ENCODE data around the gene SLC43A2. TPM values are rescaled to one million over a fixed set of nuclear protein-coding genes. Genes with fewer than 3 reads are reported as not detected.

The SLC43A2 gene
- polyA plus RNA-seq, 1 of the 3 experiments (the other 2 are of a cell fraction), result 9.8 TPM

DNA sequence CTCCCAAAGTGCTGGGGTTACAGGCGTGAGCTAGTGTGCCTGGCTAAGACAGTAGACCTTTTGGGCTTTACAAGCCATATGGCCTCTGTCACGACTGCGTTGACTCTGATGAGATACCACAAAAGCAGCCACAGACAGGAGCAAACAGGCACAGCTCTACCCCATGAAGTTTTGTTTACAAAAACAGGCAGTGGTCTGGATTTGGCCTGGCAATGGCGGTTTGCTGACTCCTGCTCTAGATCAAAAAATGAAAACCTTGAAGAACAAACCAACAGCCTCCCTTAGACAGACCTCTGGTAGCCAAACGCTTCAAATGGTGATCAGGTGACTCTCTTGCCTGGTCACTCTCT lies 20.7 kb downstream of the SLC43A2 start:
- Histone ChIP-seq H3K4me3 (ENCODE audit: low read depth in 2 of 2, low read length in 1 of 2) (no peak overlapping the region), H2AFZ (ENCODE audit: low read depth) (no peak overlapping the region), H3K79me2 (ENCODE audit: insufficient read depth) (no peaks in the 10 kb centered on the region), H4K20me1 (ENCODE audit: insufficient read depth) (no peaks in the 10 kb centered on the region), H3F3A (replicated peaks; ENCODE audit: insufficient read depth) (no peaks in the 10 kb centered on the region), H3K9ac (no peak overlapping the region), H3K36me3 (replicated peaks in 1 of 2; ENCODE audit: control insufficient read depth in 1 of 2, insufficient read depth in 2 of 2, low read length in 1 of 2) (no peaks in the 10 kb centered on the region), H3K27me3 (ENCODE audit: insufficient read depth) (no peaks in the 10 kb centered on the region), H3K4me1 (ENCODE audit: control insufficient read depth in 1 of 2, insufficient read depth in 2 of 2, low read depth in 1 of 2, low read length in 1 of 2) (no peaks in the 10 kb centered on the region), H3K4me2 (no peak overlapping the region), H3K9me2 (no peaks in the 10 kb centered on the region), H3K9me3 (no peaks in the 10 kb centered on the region), H3K27ac (ENCODE audit: low read depth in 2 of 2, low read length in 1 of 2) (no peak overlapping the region)
- 97% methylated on average over 5 of the region's 5 CpGs for WGBS (ENCODE audit: low lambda C conversion rate)
- TF ChIP-seq IRF3 (IDR thresholded peaks at IDR 0.05; ENCODE audit: low read depth, low read length), result no peak
- no peak for TF ChIP-seq ZBTB33 (IDR thresholded peaks at IDR 0.05; ENCODE audit: borderline replicate concordance, low read depth)
- no peak for TF ChIP-seq MXI1 (IDR thresholded peaks at IDR 0.05; ENCODE audit: low read depth, low read length)
- POLR2A ChIA-PET, result no interaction called here
- no peak for DNase-seq
- CTCF ChIA-PET, result interaction anchor here (1.8 kb wide), 1 partner anchor 21 kb away, joined by 3 read pairs; the partner anchor contains the start of gene SLC43A2

DNA sequence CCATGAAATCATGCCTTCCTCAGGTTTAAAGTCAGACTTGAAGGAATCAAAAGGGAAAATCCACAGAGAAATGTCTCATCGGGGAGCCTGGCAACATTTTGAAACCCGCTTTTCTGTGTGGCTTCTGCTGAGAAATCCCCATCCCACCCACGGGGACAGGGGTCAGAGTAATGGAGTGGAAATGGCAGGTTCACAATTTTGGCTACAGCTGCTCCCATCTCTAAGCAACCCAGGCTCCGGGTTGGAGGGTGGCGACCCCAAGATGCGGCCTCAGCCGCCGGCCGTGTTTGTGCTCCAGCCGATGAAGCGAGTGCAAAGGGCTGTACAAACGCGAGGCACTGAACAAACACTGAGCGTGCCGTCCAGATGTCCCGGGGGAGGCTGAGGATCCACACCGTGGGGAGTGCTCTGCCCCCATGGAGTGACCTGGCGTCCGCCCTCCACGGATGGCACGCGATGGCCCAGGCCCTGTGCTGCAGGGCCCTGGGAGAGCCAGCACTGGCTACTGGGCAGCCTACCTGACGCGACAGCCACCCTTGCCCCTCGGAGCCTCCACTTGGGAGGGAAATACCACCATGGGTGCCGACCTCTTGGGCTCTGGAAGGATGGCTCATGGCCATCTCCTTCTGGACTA lies 22.2 kb downstream of the SLC43A2 start:
- DNase-seq, result no peak
- Histone ChIP-seq H3F3A (replicated peaks; ENCODE audit: insufficient read depth) (no peaks in the 10 kb centered on the region), H3K79me2 (ENCODE audit: insufficient read depth) (no peaks in the 10 kb centered on the region), H3K4me2 (no peak overlapping the region), H3K36me3 (replicated peaks in 1 of 2; ENCODE audit: control insufficient read depth in 1 of 2, insufficient read depth in 2 of 2, low read length in 1 of 2) (no peaks in the 10 kb centered on the region), H3K27ac (ENCODE audit: low read depth in 2 of 2, low read length in 1 of 2) (no peak overlapping the region), H3K9me3 (no peaks in the 10 kb centered on the region), H2AFZ (ENCODE audit: low read depth) (no peak overlapping the region), H3K4me3 (ENCODE audit: low read depth in 2 of 2, low read length in 1 of 2) (no peak overlapping the region), H4K20me1 (ENCODE audit: insufficient read depth) (no peaks in the 10 kb centered on the region), H3K9ac (no peak overlapping the region), H3K27me3 (ENCODE audit: insufficient read depth) (no peaks in the 10 kb centered on the region), H3K4me1 (ENCODE audit: control insufficient read depth in 1 of 2, insufficient read depth in 2 of 2, low read depth in 1 of 2, low read length in 1 of 2) (no peaks in the 10 kb centered on the region), H3K9me2 (no peaks in the 10 kb centered on the region)
- POLR2A ChIA-PET, result no interaction called here
- TF ChIP-seq ZBTB33 (IDR thresholded peaks at IDR 0.05; ENCODE audit: borderline replicate concordance, low read depth), result no peak
- TF ChIP-seq MAX (IDR thresholded peaks at IDR 0.05; ENCODE audit: low read depth), result no peak
- TF ChIP-seq USF2 (IDR thresholded peaks at IDR 0.05; ENCODE audit: borderline replicate concordance, low read depth, low read length), result no peak
- TF ChIP-seq JUND (IDR thresholded peaks at IDR 0.05), result no peak
- TF ChIP-seq FOXM1 (IDR thresholded peaks at IDR 0.05; ENCODE audit: low read depth), result no peak
- TF ChIP-seq USF1 (IDR thresholded peaks at IDR 0.05; ENCODE audit: borderline replicate concordance, low read depth), result no peak
- TF ChIP-seq TAF1 (IDR thresholded peaks at IDR 0.05; ENCODE audit: borderline replicate concordance, low read depth, low read length), result no peak
- TF ChIP-seq EP300 (IDR thresholded peaks at IDR 0.05; ENCODE audit: borderline replicate concordance in 1 of 2, low read depth in 1 of 2, low read length in 1 of 2), result no peak
- no peak for TF ChIP-seq NRF1 (IDR thresholded peaks at IDR 0.05; ENCODE audit: low read depth, low read length)
- TF ChIP-seq TEAD4 (IDR thresholded peaks at IDR 0.05; ENCODE audit: borderline replicate concordance, insufficient read depth), result no peak
- TF ChIP-seq MXI1 (IDR thresholded peaks at IDR 0.05; ENCODE audit: low read depth, low read length), result no peak
- TF ChIP-seq FOXJ3 (CRISPR knock-in tag; IDR thresholded peaks at IDR 0.05), result no peak
- 78% methylated on average over 4 of the region's 26 CpGs for WGBS (ENCODE audit: low lambda C conversion rate)
- CTCF ChIA-PET, result interaction anchor here (1.4 kb wide), 1 partner anchor 32 kb away, joined by 3 read pairs; no protein-coding TSS in a partner anchor

Measured in SK-N-SH (cell line).